Inferior parietal cortex (tissue), 1 donor: ENCODE data around the gene ENTPD7.
A peak's percentile ranks its signal among the peaks of the same experiment; 100 is the strongest.

ENCODE experiments used
- DNase-seq: peaks from one replicate; pipeline ENCODE4 v3.0.0-alpha.2; 2016; ENCODE audit errors: extremely low spot score

The ENTPD7 gene

GRCh38 chr10:99648717-99649116 is 10.6 kb upstream of the ENTPD7 start:
- DNase-seq, result no peak

- DNase-seq, result no peak
Observed at GRCh38 chr10:99652800-99653390, 6.4 kb upstream of the ENTPD7 start.

DNA sequence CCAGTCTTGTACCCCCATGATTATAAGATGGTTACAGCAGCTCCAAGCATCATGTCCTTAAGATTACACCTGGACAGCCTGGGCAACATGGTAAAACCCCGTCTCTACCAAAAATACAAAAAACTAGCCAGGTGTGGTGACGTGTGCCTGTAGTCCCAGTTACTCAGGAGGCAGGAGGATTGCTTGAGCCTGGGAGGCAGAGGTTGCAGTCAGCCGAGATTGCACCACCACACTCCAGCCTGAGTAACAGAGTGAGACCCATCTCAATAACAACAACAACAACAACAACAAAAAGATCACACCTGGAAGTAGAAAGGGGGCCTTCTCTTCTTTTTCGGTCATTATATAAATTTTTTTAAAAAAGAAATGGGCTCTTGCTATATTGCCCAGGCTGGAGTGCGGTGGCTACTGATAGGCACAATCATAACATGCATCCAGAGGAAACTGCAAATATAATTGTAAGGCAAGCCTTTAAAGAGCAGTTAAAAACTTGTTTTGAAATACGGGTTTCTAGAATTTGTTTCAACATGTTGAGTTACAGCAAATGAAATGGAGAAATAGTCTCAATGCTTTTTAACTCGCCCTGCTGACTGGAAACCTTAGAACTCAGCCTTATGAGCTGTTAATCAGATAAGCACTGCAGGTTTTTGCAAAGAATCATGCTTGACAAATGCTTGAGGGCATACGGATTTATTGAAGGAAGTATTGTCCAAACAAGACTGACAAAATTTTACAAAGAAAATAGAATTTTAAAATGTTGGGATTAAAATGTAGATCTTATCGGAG is 4.7 kb upstream of the ENTPD7 start:
- DNase-seq, result no peak

DNA sequence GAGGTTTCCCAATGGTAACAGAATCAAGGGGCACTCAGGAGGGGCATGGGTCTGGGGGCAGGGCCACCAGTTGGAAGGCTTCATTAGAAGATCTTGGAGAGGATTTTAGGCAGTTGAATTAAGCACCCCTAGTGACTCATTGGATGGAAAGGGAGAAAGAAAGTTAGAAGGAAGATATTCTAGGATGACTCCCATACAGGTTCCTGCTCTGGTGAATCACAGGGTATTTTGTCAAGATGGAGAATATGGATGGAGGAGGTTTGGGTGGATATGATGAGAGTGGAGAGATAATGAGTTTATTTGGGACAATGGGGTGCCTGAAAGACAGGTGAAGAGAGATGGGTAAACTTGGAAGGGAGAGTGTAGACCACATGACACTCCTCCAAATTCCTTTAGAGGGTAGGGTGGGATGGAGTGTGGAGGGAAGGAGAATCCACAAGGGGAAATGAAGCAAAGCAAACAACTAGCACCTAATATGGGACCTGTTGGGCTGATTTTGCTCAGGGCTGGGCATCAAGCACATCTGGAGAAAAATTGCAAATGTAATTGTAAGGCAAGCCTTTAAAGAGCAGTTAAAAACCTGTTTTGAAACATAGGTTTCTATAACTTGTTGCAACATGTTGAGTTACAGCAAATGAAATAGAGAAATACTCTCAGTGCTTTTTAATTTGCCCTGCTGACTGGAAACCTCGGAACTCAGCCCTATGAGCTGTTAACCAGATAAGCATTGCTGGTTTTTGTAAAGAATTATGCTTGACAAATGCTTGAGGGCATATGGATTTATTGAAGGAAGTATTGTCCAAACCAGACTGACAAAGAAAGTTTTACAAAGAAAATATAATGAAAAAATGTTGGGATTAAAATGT is 2.9 kb upstream of the ENTPD7 start:
- no peak for DNase-seq

GRCh38 chr10:99658622-99659030 is 683 bp upstream of the ENTPD7 start:
- peak; percentile 11 for DNase-seq

DNA sequence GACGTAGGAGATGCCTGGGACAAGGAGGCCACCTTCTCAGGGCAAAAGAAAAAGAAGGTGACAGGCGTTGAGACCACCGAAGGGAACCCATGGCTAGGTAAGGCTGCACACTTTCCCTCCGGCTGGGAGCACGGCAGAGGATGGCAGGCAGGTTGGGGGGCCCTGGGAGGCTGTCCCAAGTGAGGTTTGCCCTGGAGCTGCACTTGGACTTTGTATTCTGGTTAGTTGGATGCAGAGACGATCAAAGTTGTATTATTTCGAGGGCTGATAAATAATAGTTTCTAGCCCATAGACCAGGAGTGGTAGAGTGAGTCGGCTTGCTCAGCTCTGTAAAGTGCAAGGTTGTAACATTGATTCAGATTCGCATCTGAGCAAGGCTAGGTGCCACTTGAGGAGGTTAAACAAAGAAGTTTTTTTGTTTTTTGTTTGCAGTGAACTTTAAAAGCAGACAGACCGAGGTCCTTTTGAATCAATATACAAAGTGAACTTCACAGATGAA is 608 bp downstream of the ENTPD7 start:
- DNase-seq, result no peak

DNA sequence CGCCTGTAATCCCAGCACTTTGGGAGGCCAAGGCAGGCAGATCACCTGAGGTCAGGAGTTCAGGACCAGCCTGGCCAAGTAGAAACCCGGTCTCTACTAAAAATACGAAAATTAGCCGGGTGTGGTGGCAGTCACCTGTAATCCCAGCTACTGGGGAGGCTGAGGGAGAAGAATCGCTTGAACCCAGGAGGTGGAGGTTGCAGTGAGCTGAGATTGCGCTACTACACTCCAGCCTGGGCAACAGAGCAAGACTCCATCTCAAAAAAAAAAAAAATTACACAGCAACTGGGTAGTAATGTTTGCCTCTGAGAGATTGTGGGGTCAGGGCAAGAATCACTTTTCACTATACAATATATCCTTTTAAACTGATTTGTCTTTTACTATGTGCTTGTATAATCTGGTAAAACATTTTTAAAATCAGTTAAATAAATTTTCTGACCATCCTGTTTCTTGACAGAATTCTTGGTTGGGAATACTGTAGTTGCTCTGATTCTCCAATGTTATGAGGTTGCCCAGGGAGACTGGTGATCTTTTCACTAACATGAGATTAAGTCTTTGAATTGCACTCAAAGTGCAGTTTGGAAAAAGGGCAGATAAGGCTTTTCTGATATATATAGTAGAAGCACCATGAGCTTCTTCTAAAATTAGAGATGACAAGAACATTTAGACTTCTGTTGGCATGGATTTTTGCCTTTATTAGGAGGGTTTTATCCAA is 1.5 kb downstream of the ENTPD7 start:
- no peak for DNase-seq

- no peak for DNase-seq
Observed at GRCh38 chr10:99661377-99661763, 2.1 kb downstream of the ENTPD7 start.

- no peak for DNase-seq
Observed at GRCh38 chr10:99665304-99665703, 6.0 kb downstream of the ENTPD7 start.

GRCh38 chr10:99667108-99667751 is 7.9 kb downstream of the ENTPD7 start:
- DNase-seq, result no peak

DNA sequence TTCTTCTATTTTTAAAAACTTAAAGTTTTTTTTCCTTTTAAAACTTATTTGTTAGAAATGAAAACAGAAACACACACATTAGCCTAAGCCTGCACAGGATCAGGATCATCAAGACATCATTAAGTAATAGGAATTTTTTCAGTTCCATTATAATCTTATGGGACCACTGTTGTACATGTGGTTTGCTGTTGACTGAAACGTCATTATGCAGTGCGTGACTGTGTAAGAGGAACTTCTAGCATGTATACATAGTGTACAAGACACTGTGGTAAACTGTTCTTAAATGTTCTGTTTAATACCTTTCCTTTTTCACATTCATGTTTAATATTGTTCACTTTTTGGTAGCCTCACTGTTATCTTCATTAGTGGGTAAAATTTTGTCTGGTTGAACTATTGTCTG is 12.1 kb downstream of the ENTPD7 start:
- no peak for DNase-seq

- DNase-seq, result no peak
Observed at GRCh38 chr10:99672884-99673283, 13.6 kb downstream of the ENTPD7 start.

GRCh38 chr10:99673492-99673891 is 14.2 kb downstream of the ENTPD7 start:
- DNase-seq, result no peak

DNA sequence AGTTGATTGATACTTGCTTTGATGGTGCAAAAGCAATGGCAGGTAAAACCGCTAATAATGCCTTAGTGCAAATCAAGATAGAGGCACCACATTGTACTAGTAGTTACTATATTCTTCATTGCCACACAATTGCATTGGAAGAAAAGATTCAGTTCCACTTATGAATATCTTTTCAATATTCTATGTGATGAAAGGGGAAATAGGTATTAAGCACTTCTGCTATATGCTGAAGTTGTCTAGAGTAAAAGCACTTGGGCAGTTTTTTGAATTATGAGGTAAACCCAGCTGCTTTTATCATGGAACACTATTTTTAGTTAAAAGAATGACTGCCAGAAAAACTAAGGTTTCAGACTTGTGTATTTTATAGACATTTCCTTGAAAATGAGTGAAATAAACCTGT is 15.5 kb downstream of the ENTPD7 start:
- no peak for DNase-seq

- no peak for DNase-seq
Observed at GRCh38 chr10:99676426-99676825, 17.1 kb downstream of the ENTPD7 start.

GRCh38 chr10:99676895-99677294 is 17.6 kb downstream of the ENTPD7 start:
- no peak for DNase-seq

DNA sequence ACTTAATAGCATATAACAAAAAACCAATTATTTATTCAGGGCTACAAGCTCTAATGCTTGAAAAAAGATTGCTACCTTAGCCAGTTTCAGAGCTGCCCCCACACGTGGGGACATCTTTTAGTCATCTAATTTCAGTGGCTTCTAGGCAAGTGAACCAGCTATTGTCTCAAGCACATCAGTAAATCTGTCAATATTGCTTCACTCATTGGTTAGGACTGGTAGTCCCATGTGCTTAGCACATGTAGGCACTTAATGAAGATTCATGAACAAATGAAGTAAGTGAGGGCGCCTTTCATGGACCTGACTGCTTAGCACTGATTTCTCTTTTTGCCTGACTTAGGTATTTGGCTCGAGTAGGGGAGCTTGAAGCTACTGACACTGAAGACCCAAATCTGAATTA is 19.6 kb downstream of the ENTPD7 start:
- no peak for DNase-seq

DNA sequence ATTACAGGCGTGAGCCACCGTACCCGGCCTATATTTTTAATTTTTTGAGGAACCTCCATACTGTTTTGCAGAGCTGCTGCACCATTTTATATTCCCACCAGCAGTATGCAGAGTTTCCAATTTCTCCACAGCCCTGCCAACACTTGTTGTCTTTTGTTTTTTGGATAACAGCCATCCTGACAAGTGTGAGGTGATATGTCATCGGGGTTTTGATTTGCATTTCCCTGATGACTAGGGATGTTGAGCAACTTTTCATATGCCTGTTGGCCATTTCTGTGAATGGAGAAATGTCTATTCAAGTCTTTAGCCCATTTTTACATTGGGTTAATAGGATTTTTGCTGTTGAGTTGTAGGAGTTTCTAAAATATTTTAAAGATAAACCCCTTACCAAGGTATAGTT is 22.2 kb downstream of the ENTPD7 start:
- no peak for DNase-seq

- DNase-seq, result no peak
Observed at GRCh38 chr10:99682032-99682431, 22.7 kb downstream of the ENTPD7 start.

DNA sequence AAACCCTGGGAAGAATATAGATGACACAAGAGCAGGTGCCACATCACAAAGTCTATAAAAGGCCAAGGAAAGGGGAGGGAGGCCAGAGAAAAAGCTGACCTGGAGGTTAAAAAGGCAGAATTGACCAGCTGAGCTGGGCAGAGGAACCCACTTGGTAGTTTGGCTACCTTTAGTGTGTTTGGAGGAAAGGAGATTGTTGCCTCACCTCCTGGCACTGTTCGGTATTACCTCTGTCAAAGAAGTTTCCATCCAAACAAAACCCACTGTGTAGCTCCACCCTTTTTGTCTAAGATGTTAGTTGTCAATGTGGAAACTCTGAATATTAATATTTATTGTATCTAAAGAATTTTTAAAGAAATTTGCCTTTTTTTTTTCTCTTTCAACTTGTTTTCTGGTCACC is 23.4 kb downstream of the ENTPD7 start:
- DNase-seq, result no peak

DNA sequence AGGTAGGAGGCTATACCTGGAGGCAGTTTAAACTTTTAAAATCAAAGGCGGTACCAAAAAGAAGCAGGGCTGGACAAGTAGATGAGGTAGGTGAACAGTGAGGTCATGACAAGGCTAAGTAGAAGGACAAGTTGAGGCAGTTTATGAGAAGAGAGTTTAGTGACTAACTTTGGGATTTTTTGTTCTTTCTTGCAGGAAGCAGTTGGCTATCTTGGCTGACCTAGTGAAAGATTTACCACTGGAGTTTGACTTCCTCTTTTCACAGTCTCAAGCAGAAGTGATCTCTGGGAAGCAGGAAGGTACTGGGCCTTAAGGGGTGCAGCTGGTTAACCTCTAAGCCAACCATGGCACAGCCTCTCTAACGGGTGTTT is 26.3 kb downstream of the ENTPD7 start:
- DNase-seq, result no peak
